ENCODE data around the gene CLASRP.

- TF ChIP-seq ATF3 (IDR thresholded peaks at IDR 0.05), result no peak
- TF ChIP-seq TCF7L2 (IDR thresholded peaks at IDR 0.05; ENCODE audit: borderline replicate concordance, extremely low read depth, insufficient read depth, insufficient read length), result no peak
- no peak for TF ChIP-seq CTCF (IDR thresholded peaks at IDR 0.05 in 2 of 3, conservative IDR thresholded peaks at IDR 0.05 in 1 of 3; ENCODE audit: borderline replicate concordance in 1 of 3, insufficient read depth in 1 of 3, low read depth in 2 of 3, low read length in 2 of 3)
- TF ChIP-seq POLR2A (IDR thresholded peaks at IDR 0.05; ENCODE audit: borderline replicate concordance, extremely low read depth, insufficient read depth, insufficient read length), result no peak
- no peak for TF ChIP-seq SRF (IDR thresholded peaks at IDR 0.05; ENCODE audit: low read depth)
Observed at GRCh38 chr19:45003485-45003884, 35.4 kb upstream of the CLASRP start.

Measured in HCT116 (cell line).